A172 (cell line): ENCODE results near the gene CTNNA3. TPM values are rescaled to one million over a fixed set of nuclear protein-coding genes. Genes with fewer than 3 reads are reported as not detected.
"Not testable (repeated sequence)": the region's sequence is repeated elsewhere in the genome, so short reads cannot be mapped to it uniquely, and the experiment has no call there.

Source experiments
- DNase-seq: peaks from one replicate; pipeline ENCODE4 v3.0.0-alpha.2; 2015; ENCODE audit warnings: low spot score
- total RNA-seq: library from RNA; depleted of rRNA; stranded (reverse); fragments of >200 nt; shearing (Covaris generic); gene quantifications from 2 replicates; pipeline ENCODE4 v1.2.3, GENCODE V29; 2014

Gene CTNNA3
- total RNA-seq, 1 experiment from 2014 or later: not detected

- no peak for DNase-seq
Observed at GRCh38 chr10:67246066-67246555, 449.9 kb downstream of the CTNNA3 start.

- DNase-seq: no peak
Observed at GRCh38 chr10:67242528-67242927, 453.5 kb downstream of the CTNNA3 start.

- no peak for DNase-seq
Observed at GRCh38 chr10:67241451-67241850, 454.5 kb downstream of the CTNNA3 start.

- DNase-seq: no peak
Observed at GRCh38 chr10:67239864-67240497, 456.0 kb downstream of the CTNNA3 start.

- not testable (repeated sequence) for DNase-seq
Observed at GRCh38 chr10:67230680-67231500, 465.1 kb downstream of the CTNNA3 start.

GRCh38 chr10:67225226-67225625, 470.8 kb downstream of the CTNNA3 start:
- no peak for DNase-seq

GRCh38 chr10:67224553-67224952, 471.4 kb downstream of the CTNNA3 start:
- DNase-seq: no peak

GRCh38 chr10:67222934-67223333, 473.1 kb downstream of the CTNNA3 start:
- no peak for DNase-seq

- no peak for DNase-seq
Observed at GRCh38 chr10:67221939-67222494, 474.0 kb downstream of the CTNNA3 start.

- DNase-seq: no peak
Observed at GRCh38 chr10:67211680-67212079, 484.3 kb downstream of the CTNNA3 start.

GRCh38 chr10:67207923-67208322, 488.1 kb downstream of the CTNNA3 start:
- DNase-seq: not testable (repeated sequence)

GRCh38 chr10:67200913-67201564, 495.0 kb downstream of the CTNNA3 start:
- no peak for DNase-seq

GRCh38 chr10:67175354-67175753, 520.6 kb downstream of the CTNNA3 start:
- no peak for DNase-seq

GRCh38 chr10:67173787-67174186, 522.2 kb downstream of the CTNNA3 start:
- no peak for DNase-seq

- DNase-seq: no peak
Observed at GRCh38 chr10:67171970-67172369, 524.0 kb downstream of the CTNNA3 start.

- no peak for DNase-seq
Observed at GRCh38 chr10:67156239-67156638, 539.8 kb downstream of the CTNNA3 start.

- no peak for DNase-seq
Observed at GRCh38 chr10:67151471-67151870, 544.5 kb downstream of the CTNNA3 start.

GRCh38 chr10:67144530-67144929, 551.5 kb downstream of the CTNNA3 start:
- no peak for DNase-seq

- no peak for DNase-seq
Observed at GRCh38 chr10:67141300-67141699, 554.7 kb downstream of the CTNNA3 start.

- DNase-seq: no peak
Observed at GRCh38 chr10:67140641-67141040, 555.4 kb downstream of the CTNNA3 start.

- no peak for DNase-seq
Observed at GRCh38 chr10:67127441-67127840, 568.6 kb downstream of the CTNNA3 start.

- DNase-seq: peak; percentile 21
Observed at GRCh38 chr10:67119651-67120050, 576.3 kb downstream of the CTNNA3 start.
